Esophagus squamous epithelium (tissue), 5 donors: Measurements from ENCODE around the gene RDH5. TPM values are rescaled to one million over a fixed set of nuclear protein-coding genes. Genes with fewer than 3 reads are reported as not detected.

Experiments used
- DNase-seq: peaks from one replicate; lab custom pipeline; 2025; lab: John Stamatoyannopoulos, UW
- H3K27ac ChIP-seq, 4 donors: fragments of 200-600 bp; sonication (generic); one replicate each; pipeline ENCODE4 v1.5.1; 2016 to 2019; ENCODE audit warnings: mild to moderate bottlenecking in 1 of 4
- H3K27me3 ChIP-seq, 4 donors: fragments of 200-600 bp; sonication (generic); 1 replicate in 3 of 4; 2 replicates in 1 of 4; pipeline versions ENCODE4 v1.5.1 to v1.6.0; 2017 to 2021; ENCODE audit warnings: antibody characterized with exemption in 1 of 4
- H3K36me3 ChIP-seq, 3 donors: fragments of 200-600 bp; sonication (generic); one replicate each; pipeline ENCODE4 v1.5.1; 2016 to 2019
- H3K4me1 ChIP-seq, 3 donors: fragments of 200-600 bp; sonication (generic); one replicate each; pipeline ENCODE4 v1.5.1; 2017 to 2019
- H3K4me3 ChIP-seq, 4 donors: fragments of 200-600 bp; sonication (generic); 1 replicate in 3 of 4; 2 replicates in 1 of 4; pipeline ENCODE4 v1.5.1; 2016 to 2019; ENCODE audit warnings: mild to moderate bottlenecking in 2 of 4, moderate library complexity in 1 of 4
- H3K9me3 ChIP-seq, 3 donors: fragments of 200-600 bp; sonication (generic); one replicate each; pipeline ENCODE4 v1.5.1; 2016 to 2019
- POLR2A ChIP-seq, 4 donors: fragments of 450-650 bp; IDR thresholded peaks; one replicate each; pipeline ENCODE4 v1.6.1; 2017; ENCODE audit warnings: antibody characterized with exemption in 4 of 4, mild to moderate bottlenecking in 4 of 4, moderate library complexity in 3 of 4
- WGBS, 2 donors: methylation state at CpG; one replicate each; pipeline ENCODE4 v1.1.5; 2018; 5-methylcytosine and 5-hydroxymethylcytosine counted together
- intact Hi-C: fragments of 100-400 bp; cut with DNase I; formaldehyde crosslinking; loops from one replicate; pipeline ENCODE4 v1.15.0; 2022
- total RNA-seq, 4 donors: library from RNA; depleted of rRNA; stranded (reverse); fragments of >200 nt; gene quantifications; one replicate each; pipeline ENCODE4 v1.1.0, GENCODE V29; 2016
- TF ChIP-seq, protein P1 (sequence below), 6 experiments: fragments of 450-650 bp in 4 of 6; fragments of 200-600 bp in 2 of 6; sonication (generic) in 2 of 6; IDR thresholded peaks; one replicate each; pipeline ENCODE4 v1.5.1; 2016 to 2019; ENCODE audit warnings: antibody characterized with exemption in 6 of 6, mild to moderate bottlenecking in 4 of 6, moderate library complexity in 4 of 6
- donor health status: DM: yes; HTN: yes; CAD: no.

The RDH5 gene
- 10 to 100 TPM in 1 of 4 donors, 1 to 10 TPM in 3; 1.3 to 13.5 (median 4.1) TPM for total RNA-seq

DNA sequence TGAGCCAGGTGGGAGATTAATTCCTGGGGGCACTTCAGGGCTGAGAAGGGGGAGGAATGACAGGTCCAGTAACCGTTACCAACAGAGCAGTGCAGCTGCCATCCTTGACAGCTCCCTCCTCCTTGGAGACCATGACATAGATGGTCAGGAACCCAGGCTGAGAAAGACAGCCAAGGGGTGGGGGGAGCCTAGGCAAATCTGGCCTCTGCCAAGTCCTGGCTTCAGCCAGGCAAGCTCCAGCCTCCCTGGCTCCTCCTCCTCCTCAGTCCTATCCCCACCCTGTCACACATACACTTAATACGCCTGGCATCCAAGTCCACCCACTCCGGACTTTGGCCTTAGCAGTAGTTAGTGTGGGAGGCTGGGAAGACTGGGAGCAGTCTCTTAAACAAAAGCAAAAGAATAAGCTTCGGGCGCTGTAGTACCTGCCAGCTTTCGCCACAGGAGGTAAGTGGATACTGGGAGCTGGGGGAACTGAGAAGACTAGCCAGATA, at the start of gene RDH5:
RDH5 (plus strand) TSS at position 323 of the 494 bp plus-strand sequence. CDS start 792 bp downstream, outside the sequence.
- Histone ChIP-seq H3K36me3 (peaks cover 9 to 21% (median 12%) of the 10 kb centered on the region in 3 donors), H3K27ac (peak within 1 kb of the TSS; percentile 93 to 98 (median 94)), H3K4me1 (peaks cover 49 to 94% (median 72%) of the 10 kb centered on the region in 3 donors), H3K9me3 (no peaks in the 10 kb centered on the region), H3K4me3 (no peak within 1 kb of the TSS), H3K27me3 (no peaks in the 10 kb centered on the region)
- 38 to 39% methylated on average over 3 to 5 of the region's 6 CpGs for WGBS, 2 donors
- TF ChIP-seq POLR2A (IDR thresholded peaks at IDR 0.05): no peak
- TF ChIP-seq, protein P1, sequence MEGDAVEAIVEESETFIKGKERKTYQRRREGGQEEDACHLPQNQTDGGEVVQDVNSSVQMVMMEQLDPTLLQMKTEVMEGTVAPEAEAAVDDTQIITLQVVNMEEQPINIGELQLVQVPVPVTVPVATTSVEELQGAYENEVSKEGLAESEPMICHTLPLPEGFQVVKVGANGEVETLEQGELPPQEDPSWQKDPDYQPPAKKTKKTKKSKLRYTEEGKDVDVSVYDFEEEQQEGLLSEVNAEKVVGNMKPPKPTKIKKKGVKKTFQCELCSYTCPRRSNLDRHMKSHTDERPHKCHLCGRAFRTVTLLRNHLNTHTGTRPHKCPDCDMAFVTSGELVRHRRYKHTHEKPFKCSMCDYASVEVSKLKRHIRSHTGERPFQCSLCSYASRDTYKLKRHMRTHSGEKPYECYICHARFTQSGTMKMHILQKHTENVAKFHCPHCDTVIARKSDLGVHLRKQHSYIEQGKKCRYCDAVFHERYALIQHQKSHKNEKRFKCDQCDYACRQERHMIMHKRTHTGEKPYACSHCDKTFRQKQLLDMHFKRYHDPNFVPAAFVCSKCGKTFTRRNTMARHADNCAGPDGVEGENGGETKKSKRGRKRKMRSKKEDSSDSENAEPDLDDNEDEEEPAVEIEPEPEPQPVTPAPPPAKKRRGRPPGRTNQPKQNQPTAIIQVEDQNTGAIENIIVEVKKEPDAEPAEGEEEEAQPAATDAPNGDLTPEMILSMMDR (IDR thresholded peaks at IDR 0.05): no peak
- DNase-seq: no peak
- intact Hi-C loops: no loop called here

- Histone ChIP-seq H3K27me3 (no peaks in the 10 kb centered on the region), H3K27ac (no peak overlapping the region), H3K4me3 (no peak overlapping the region), H3K36me3 (no peaks in the 10 kb centered on the region), H3K9me3 (no peaks in the 10 kb centered on the region), H3K4me1 (no peaks in the 10 kb centered on the region)
- TF ChIP-seq, protein P1 (IDR thresholded peaks at IDR 0.05): no peak
- 33 to 47% methylated on average over 4 of the region's 4 CpGs for WGBS, 2 donors
- intact Hi-C loops: no loop called here
- no peak for DNase-seq
Measured at GRCh38 chr12:55671746-55672145, 48.4 kb upstream of the RDH5 start.

GRCh38 chr12:55673638-55674037, 46.6 kb upstream of the RDH5 start:
- TF ChIP-seq, protein P1 (IDR thresholded peaks at IDR 0.05): no peak
- TF ChIP-seq POLR2A (IDR thresholded peaks at IDR 0.05): no peak
- H3K36me3 ChIP-seq: no peaks in the 10 kb centered on the region
- no peak for DNase-seq
- no peak overlapping the region for H3K27ac ChIP-seq
- intact Hi-C loops: no loop called here
- no peaks in the 10 kb centered on the region for H3K27me3 ChIP-seq
- no peaks in the 10 kb centered on the region for H3K9me3 ChIP-seq
- H3K4me1 ChIP-seq: no peaks in the 10 kb centered on the region
- no peak overlapping the region for H3K4me3 ChIP-seq

DNA sequence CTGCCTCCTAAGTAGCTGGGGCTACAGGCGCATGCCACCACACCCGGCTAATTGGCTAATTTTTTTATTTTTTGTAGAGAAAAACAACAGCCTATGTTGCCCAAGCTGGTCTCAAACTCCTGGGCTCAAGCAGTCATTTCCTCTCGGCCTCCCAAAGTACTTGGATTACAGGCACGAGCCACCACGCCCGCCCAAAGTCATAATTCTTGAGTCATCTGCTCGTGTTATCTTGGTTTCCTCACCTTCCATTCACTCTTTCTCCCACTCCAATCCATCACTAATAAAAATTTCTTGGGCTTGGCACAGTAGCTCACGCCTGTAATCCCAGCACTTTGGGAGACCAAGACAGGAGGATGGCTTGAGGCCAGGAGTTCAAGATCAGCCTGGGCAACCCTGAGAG, 44.5 kb upstream of the RDH5 start:
- Histone ChIP-seq H3K27ac (no peak overlapping the region), H3K9me3 (no peaks in the 10 kb centered on the region), H3K4me1 (no peaks in the 10 kb centered on the region), H3K36me3 (no peaks in the 10 kb centered on the region), H3K4me3 (no peak overlapping the region), H3K27me3 (no peaks in the 10 kb centered on the region)
- no peak for DNase-seq
- 55 to 56% methylated on average over 7 to 8 of the region's 8 CpGs for WGBS, 2 donors
- no peak for TF ChIP-seq POLR2A (IDR thresholded peaks at IDR 0.05)
- TF ChIP-seq, protein P1 (IDR thresholded peaks at IDR 0.05): no peak
- intact Hi-C loops: no loop called here

DNA sequence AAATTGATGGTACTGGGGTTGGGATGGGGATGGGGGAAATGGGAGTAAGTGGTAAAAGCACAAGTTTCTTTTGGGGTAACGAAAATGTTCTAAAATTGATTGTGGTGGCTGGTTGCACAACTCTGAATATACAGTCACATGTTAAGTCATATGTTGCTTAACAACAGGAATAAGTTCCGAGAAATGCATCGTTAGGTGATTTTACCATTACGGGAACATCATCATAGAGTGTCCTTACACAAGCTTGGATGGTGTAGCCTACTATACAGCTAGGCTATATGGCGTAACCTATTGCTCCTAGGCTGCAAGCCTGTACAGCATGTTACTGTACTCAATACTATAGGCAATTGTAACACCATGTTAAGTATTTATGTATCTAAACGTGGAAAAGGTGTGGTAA, 43.5 kb upstream of the RDH5 start:
- H3K9me3 ChIP-seq: no peaks in the 10 kb centered on the region
- intact Hi-C loops: no loop called here
- H3K4me3 ChIP-seq: no peak overlapping the region
- H3K27me3 ChIP-seq: peaks cover 0 to 6% (median 0%) of the 10 kb centered on the region in 4 donors
- no peak overlapping the region for H3K27ac ChIP-seq
- H3K4me1 ChIP-seq: peaks cover 6 to 8% (median 7%) of the 10 kb centered on the region in 3 donors
- TF ChIP-seq, protein P1 (IDR thresholded peaks at IDR 0.05): no peak
- TF ChIP-seq POLR2A (IDR thresholded peaks at IDR 0.05): no peak
- DNase-seq: no peak
- H3K36me3 ChIP-seq: no peaks in the 10 kb centered on the region
- 45 to 78% methylated on average over 6 of the region's 6 CpGs for WGBS, 2 donors
